Dermis microvascular lymphatic vessel endothelial cell (primary cell): ENCODE measurements around the gene WDR83. TPM values are rescaled to one million over a fixed set of nuclear protein-coding genes. Genes with fewer than 3 reads are reported as not detected.
A peak's percentile ranks its signal among the peaks of the same experiment; 100 is the strongest.
"Not testable (repeated sequence)": the region's sequence is repeated elsewhere in the genome, so short reads cannot be mapped to it uniquely, and the experiment has no call there.

Source experiments
- DNase-seq, 2 donors: peaks; one replicate each; pipeline versions ENCODE4 v3.0.0 to v3.0.0-alpha.2; 2010; ENCODE audit warnings: low read depth in 2 of 2
- total RNA-seq: library from RNA; depleted of rRNA; stranded (reverse); fragments of >200 nt; gene quantifications from 2 replicates; pipeline ENCODE4 v1.2.1, GENCODE V29; 2014

The WDR83 gene, protein sequence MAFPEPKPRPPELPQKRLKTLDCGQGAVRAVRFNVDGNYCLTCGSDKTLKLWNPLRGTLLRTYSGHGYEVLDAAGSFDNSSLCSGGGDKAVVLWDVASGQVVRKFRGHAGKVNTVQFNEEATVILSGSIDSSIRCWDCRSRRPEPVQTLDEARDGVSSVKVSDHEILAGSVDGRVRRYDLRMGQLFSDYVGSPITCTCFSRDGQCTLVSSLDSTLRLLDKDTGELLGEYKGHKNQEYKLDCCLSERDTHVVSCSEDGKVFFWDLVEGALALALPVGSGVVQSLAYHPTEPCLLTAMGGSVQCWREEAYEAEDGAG
- total RNA-seq, result 5.8 and 6.7 TPM in 2 replicates

DNA sequence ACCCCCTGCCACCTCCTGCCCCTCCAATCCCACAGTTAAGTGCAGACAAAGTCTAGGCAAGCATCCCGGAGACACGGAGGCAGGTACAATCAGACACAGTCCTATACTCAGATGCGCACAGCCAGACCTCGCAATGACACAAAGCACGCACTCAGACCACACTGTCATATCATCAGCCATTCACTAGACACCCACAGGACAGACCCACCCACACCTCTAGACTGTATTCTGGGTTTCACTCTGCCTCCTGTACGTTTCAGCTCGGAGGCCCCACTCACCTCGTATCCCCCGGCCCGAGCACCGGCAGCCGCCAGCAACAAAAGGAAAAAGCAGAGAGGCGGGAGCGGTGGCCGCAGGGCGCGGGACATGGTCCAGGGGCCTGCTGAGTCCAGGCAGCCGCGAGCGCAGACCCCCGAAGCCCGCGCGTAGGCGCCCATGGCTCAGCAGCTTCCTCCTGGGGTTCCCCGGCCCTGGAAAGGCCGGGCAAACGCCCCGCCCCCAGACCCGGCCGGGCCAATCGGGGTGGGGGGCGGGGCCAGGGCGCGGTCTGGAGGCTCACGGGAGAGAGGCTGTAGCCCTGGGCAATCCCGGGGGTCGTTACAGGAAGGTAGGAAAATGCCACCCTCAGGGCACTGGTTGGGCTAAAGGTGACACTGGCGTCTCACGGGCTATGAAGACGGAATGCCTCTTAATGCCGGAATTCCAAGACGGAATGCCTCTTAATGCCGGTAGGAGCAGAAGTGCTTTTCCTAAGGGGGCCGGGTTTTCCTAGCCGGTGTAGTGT lies at the start of gene WDR83, which contains the start of gene MAN2B1:
TSS of gene WDR83 (plus strand) at position 543 of the 784 bp plus-strand sequence. CDS start 2,984 bp downstream, outside the sequence.
TSS of gene MAN2B1 (minus strand) at position 478 of the 784 bp plus-strand sequence. CDS start at position 437, 41 bp downstream.
- peak in 1 of 2 donors; percentile 80 for DNase-seq

DNA sequence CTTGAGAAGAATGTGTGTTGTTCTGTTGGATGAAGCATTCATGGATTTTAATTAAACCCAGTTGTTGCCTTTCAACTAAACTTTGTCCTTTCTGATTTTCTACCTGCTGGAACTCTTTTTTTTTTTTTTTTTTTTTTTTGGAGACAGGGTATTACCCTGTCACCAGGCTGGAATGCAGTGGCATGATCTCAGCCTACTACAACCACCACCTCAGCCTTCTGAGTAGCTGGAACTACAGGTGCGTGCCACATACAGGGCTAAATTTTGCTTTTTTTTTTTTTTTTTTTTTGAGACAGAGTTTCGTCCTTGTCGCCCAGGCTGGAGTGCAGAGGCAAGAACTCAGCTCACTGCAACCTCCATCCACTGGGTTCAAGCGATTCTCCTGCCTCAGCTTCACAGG lies 49.0 kb upstream of the WDR83 start:
- no peak for DNase-seq

DNA sequence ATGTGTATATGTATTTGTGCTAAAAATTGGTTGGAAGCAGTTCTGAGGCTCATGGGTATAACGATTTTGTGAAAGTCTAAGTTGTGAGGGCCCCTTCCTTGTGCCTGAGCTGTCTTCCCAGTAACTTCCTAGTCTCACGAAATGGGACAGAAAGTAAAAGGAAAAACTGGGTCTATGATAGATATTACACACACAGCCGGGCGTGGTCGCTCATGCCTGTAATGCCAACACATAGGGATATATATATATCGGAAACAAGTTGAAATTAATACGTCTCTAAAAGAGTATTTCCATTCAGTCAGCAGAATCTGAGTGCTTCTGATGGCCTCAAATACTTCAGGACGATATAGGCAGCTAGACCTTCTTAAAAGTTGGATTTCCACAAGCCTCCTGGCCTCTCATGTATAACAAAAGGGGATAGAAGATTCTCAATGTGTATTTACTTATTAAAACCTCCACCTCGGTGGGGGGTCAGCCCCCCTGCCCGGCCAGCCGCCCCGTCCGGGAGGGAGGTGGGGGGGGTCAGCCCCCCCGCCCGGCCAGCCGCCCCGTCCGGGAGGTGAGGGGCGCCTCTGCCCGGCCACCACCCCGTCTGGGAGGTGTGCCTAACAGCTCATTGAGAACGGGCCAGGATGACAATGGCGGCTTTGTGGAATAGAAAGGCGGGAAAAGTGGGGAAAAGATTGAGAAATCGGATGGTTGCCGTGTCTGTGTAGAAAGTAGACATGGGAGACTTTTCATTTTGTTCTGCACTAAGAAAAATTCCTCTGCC lies 45.2 kb upstream of the WDR83 start:
- DNase-seq, result not testable (repeated sequence)

DNA sequence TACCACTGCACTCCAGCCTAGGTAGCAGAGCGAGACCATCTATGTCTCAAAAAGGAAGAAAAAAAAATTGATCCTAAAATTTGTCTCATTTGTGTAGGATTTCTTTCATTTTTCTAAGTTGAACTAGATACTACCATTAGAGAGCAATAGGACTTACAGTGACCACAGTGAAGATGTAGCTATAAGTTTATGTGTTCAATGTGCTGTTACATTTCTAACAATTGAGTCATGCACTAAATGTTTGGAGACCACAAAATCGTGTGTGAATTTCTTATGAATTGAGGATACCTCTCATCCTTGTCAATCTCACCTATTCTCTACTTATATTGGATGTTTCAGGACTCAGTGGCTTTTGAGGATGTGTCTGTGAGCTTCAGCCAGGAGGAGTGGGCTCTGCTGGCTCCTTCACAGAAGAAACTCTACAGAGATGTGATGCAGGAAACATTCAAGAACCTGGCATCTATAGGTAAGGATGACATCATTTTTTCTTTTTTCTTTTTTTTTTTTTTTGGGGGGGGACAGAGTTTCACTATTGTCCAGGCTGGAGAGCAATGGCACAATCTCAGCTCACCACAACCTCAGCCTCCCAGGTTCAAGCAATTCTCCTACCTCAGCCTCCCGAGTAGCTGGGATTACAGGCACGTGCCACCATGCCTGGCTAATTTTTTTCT lies 43.1 kb upstream of the WDR83 start:
- DNase-seq, result no peak

DNA sequence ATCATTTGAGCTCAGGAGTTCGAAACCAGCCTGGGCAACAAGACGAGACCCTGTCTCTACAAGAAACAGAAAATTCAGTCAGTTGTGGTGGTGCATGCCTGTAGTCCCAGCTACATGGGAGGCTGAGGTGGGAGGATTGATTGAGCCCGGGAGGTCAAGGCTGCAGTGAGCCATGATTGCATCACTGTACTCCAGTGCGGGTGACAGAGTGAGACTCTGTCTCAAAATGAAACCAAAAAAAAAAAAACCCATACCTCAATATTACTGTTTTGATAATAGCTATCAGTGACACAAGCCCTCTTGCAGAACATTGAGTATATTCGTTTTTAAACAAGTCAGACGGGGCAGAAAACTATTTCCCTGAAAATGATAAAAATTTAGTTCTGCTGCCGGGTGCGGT lies 39.6 kb upstream of the WDR83 start:
- no peak for DNase-seq

DNA sequence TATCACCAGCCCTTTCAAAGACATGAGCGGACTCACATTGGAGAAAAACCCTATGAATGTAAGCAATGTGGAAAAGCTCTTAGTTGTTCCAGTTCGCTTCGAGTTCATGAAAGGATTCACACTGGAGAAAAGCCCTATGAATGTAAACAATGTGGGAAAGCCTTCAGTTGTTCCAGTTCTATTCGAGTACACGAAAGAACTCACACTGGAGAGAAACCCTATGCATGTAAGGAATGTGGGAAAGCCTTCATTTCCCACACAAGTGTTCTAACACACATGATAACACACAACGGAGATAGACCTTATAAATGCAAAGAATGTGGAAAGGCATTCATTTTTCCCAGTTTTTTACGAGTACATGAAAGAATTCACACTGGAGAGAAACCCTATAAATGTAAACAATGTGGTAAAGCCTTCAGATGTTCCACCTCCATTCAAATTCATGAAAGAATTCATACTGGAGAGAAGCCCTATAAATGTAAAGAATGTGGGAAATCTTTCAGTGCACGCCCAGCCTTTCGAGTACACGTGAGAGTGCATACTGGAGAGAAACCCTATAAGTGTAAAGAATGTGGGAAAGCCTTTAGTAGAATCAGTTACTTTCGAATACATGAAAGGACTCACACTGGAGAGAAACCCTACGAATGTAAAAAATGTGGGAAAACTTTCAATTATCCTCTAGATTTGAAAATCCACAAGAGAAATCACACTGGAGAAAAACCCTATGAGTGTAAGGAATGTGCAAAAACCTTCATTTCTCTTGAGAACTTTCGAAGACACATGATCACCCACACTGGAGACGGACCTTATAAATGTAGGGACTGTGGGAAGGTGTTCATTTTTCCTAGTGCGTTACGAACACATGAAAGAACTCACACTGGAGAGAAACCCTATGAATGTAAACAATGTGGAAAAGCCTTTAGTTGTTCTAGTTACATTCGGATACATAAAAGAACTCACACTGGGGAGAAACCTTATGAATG lies 38.3 kb upstream of the WDR83 start:
- DNase-seq, result peak in 1 of 2 donors; percentile 14

DNA sequence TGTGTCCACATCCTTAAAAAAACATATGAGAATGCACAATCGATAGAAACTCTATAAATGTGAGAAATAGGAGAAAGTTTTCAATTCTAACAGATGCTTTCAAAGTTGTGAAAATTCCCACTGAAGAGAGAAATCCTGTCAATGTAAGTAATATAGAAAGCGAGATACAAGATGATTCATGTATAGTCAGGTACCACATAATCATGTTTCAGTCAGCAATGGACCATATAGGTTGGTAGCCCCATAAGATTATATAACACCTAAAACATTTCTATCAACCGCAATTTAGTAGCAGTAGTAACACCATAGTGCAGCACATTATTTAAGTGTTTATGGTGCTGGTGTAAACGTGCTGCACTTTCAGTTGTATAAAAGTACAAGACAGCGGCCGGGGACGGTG lies 37.4 kb upstream of the WDR83 start:
- DNase-seq, result no peak

DNA sequence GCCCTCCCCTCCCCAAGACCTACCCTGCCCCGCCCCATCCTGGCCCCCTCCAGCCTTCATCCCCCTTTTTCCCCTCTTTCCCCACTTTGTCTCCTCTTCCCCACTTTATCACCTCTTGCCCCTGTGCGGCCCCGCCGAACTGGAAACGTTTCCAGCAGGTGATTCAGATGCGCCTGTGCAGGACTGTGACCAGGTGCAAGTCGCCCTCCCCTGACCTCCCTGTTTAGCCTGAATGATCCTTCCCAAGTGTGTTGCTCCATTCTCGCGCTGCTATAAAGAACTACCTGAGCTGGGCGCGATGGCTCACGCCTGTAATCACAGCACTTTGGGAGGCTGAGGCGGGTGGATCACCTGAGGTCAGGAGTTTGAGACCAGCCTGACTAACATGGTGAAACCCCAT lies 30.0 kb upstream of the WDR83 start:
- no peak for DNase-seq

DNA sequence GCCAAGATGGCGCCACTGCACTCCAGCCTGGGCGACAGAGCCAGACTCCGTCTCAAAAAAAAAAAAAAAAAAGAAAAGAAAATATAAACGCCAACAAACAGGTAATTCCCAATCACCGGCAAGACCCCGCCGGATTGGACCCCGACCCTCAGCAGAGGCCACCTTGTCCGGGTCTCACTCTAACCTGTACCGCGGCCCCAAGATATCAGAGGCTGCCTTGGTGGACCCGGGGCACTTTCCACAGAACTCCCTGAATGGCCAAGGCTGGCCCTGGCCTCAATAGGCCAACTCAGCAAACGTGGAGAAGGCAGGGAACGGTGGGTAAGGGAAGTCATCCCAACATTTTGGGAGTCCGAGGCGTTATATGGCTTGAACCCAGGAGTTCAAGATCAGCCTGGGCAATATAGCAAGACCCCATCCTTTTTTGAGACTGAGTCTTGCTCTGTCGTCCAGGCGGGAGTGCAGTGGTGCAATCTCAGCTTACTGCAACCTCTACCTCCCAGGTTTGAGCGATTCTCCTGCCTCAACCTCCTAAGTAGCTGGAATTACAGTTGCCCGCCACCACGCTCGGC lies 27.9 kb upstream of the WDR83 start:
- DNase-seq, result no peak

DNA sequence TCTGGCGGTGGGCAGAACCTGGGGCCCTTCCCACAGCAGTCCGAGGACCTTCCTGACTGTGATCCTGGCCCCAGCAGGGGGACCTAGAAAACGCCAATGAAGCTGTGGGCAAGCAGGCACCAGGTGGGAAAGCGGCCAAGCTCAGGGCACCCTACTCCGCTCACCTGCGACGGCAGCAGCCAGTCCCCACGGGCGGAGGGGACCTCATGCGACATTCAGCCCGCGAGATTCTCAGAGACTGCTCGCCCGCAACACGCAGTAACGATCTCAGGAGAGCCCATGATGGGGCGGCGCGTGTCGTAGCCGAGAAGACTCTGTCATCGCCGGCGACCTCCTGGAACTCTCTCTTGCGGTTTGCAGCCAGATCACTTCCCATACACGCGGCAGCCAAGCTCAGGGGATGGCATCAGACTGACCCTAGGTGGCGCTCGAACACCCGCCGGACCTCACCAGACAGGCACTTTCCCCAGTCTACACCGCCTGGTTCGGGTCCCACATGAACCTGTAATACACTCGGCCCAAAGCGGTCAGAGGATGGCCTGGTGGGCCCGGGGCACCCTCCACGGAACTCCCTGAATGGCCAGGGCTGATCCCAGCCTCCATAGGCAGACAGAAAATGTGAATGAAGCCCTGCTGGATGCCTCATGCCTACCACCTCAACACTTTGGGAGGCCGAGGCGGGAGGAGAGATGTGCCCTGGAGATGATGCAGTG lies 26.6 kb upstream of the WDR83 start:
- DNase-seq, result peak; percentile 47 to 75

DNA sequence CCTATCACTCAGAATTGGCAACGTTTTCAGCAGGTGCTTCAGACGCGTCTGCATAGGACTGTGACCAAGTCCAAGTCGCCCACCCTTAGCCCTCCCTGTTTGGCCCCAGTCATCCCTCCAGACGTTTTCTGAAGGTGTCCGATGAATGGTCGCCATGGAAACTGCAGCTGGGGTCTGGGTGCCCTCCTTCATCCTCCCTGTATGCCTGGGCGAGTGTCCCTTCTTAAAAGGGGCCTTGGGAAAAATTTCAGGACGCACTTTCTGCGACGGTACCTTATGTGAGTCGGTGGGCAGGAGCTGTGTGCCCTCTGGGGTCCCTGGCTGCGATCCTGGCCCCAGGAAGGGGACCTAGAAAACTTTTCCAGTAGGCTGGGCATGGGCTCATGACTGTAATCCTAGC lies 25.2 kb upstream of the WDR83 start:
- no peak for DNase-seq

DNA sequence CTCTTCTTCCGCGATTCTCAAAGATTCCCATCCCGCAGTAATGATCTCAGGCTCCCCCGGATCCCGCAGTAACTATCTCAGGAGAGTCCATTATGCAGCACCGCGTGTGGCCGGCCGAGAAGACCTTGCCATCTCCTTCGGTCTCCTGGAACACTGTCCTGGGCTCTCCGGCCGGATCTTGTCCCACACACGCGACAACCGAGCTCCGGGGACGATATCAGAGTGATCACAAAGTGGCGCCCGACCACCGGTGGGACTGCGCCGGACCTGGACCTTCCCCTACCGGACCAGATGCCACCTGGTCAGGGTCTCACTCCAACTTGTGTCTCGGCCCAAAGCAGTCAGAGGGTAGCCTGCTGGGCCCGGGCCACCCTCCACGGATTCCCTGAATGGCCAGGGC lies 24.1 kb upstream of the WDR83 start:
- DNase-seq, result no peak

DNA sequence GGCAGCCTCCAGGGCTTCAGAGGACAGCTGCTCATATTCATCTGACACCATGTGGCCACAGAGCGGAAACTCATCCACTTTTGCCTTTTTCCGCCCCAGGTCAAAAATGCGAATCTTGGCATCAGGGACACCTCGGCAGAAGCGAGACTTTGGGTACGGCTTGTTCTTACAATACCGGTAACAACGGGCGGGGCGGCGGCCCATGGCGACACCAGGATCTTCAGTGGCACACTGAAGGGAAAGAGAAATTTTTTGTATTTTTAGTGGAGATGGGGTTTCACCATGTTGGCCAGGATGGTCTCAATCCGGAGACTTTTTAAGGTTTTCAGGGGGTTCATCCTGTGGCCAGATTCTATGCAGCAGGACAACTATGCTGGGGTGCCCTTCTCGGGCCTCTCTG lies 22.9 kb upstream of the WDR83 start:
- DNase-seq, result not testable (repeated sequence)

DNA sequence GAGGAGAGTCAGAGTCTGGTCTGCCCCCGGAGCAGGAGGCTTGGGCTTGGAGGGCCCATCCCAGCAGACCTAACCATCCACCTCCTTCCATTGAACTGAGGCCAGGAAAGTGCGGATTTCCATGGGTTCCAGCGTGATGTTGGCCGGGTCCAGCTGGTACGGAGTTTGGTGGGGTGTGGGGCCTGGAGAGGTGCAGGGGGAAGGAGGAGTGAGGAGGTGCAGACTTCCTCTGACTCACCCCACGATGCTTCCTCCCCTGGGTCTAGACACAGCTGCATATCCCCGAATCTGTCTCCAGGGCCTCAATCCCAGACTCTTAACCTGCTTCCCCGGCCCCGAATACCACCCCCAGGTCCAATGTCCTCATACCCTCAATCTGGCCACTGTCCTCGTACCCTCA lies 20.1 kb upstream of the WDR83 start:
- no peak for DNase-seq

DNA sequence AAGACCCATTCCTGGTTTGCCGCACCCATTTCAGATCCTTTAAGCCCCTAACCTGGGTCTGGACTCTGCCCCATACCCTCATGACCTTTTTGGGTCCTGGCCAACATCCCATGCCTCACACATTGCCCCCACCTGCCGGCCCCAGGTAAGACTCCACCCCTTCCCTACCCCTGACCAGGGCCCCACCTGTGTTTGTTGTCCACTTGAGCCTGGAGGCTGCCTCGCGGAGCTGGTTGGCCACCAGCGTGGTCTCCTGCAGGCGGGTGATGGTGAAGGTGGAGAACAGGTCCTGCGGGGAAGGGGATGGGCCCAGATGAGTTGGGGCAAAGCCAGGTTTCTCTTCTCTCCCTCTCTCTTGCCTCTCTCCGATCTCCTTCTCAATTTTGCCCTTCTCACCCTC lies 19.6 kb upstream of the WDR83 start:
- no peak for DNase-seq

DNA sequence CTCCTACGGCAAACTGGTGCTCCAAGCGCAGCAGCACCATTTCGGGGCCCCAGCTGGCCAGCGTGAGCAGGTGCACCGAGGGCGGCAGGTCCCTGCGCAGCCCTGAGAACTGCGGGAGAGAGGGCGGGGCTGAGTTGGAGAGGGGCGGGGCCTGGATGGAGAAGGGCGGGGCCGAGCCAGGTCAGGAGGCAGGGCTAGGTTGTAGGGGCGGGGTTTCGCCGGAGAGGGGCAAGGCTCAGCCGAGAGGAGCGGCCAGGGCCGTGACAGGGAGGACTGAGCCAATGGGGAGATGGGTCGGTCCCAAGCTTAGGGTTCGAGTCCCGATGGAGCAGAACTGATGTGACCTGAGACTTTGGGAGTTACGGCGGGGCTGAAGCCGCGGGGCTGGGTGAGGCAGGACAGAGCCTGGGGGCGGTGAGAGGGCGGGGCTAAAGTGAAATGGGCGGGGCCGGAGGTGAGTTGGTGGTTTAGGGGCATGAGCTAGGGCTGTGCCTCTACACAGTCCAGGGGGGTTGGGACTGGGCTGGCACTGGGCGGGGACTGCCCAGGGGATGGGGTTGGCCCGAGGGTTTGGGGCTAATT lies 19.0 kb upstream of the WDR83 start:
- DNase-seq, result peak in 1 of 2 donors; percentile 44

DNA sequence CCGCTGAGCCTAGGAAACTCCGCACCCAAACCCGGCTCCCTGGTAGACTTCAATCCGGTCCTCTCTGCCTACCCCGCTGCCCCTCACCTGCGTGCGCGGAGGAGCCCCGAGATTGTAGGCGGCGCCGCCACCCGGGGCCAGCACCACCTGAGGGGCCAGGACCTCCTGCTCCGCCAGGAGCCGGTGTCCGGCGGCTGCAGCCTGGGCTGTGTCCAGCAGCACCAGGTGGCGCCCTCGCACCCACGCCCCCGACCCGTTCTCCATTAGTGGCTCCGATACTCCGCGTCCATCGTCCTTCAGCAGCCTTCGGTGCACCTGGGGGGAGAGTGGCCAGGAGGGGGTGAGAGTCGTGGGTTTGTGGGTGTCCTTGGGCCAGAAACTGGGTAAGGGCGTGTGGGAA lies 18.5 kb upstream of the WDR83 start:
- DNase-seq, result peak in 1 of 2 donors; percentile 29

DNA sequence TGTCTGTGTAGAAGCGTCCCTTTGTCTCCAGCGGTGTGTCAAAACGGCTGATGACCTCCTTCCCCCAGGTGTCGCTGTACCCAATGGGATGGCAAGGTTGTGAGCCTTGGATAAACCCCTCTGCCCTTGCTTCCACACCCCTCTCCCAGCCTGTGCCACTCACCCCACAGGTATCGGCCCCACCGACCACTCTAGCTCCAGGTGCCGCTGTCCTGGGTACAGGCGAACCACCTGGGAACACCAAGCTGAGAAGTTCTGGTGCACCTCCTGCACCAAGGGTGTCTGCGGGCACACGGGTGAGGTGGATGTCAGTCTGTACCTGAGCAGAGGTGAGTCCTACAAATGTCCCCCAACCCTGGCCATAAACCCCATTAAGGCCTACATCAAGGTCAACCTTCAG lies 16.7 kb upstream of the WDR83 start:
- DNase-seq, result no peak

DNA sequence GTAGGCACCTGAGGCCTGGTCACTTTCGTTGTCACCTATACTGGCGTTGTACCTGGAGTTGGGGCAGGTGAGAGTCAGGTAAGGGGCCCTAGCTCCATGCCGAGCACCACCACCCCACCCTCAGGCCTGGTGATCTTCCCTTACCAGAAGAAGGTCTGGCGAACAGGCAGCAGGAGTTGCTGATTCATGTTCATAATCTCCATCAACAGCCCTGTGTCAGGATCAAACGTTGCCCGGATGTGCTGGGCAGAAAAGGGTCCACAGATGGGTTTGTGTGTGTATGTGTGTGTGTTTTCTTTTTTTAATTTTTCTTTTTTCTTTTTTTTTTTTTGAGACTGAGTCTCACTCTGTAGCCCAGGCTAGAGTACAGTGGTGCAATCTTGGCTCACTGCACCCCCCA lies 14.4 kb upstream of the WDR83 start:
- no peak for DNase-seq
